DOHH2 (cell line): ENCODE results near the gene TSPAN17.
A peak's percentile ranks its signal among the peaks of the same experiment; 100 is the strongest.

Source experiments
- H3F3A ChIP-seq: fragments of 200-600 bp; sonication (generic), shearing (Covaris generic); 2 replicates; pipeline ENCODE4 v1.6.0; 2016; ENCODE audit warnings: antibody characterized with exemption, mild to moderate bottlenecking; ENCODE audit not compliant: control insufficient read depth, insufficient read depth
- H3K27ac ChIP-seq: fragments of 200-600 bp; sonication (generic); 2 replicates; pipeline ENCODE4 v1.5.1; 2014; ENCODE audit warnings: low read depth, mild to moderate bottlenecking, low read length, moderate library complexity
- H3K27me3 ChIP-seq: fragments of 200-600 bp; sonication (generic); 2 replicates; pipeline ENCODE4 v1.6.1; 2014; ENCODE audit warnings: mild to moderate bottlenecking, low read length, mixed read lengths; ENCODE audit not compliant: control insufficient read depth
- H3K36me3 ChIP-seq: fragments of 200-600 bp; sonication (generic); 2 replicates; pipeline ENCODE4 v1.6.1; 2014; ENCODE audit warnings: mild to moderate bottlenecking, low read length, moderate library complexity, mixed read lengths; ENCODE audit not compliant: control insufficient read depth
- H3K4me1 ChIP-seq: fragments of 200-600 bp; sonication (generic); 2 replicates; pipeline ENCODE4 v1.6.1; 2014; ENCODE audit warnings: mild to moderate bottlenecking, low read length, mixed read lengths; ENCODE audit not compliant: control insufficient read depth
- H3K4me2 ChIP-seq: fragments of 200-600 bp; sonication (generic); 2 replicates; pipeline ENCODE4 v1.6.0; 2014; ENCODE audit warnings: mild to moderate bottlenecking, low read length, moderate library complexity
- H3K4me3 ChIP-seq: fragments of 200-600 bp; sonication (generic); 2 replicates; pipeline ENCODE4 v1.5.1; 2014; ENCODE audit warnings: mild to moderate bottlenecking, low read length, mixed read lengths
- H3K79me2 ChIP-seq: fragments of 200-600 bp; sonication (generic); 2 replicates; pipeline ENCODE4 v1.6.1; 2014; ENCODE audit warnings: mild to moderate bottlenecking, low read length, mixed read lengths; ENCODE audit not compliant: control insufficient read depth
- H3K9me2 ChIP-seq: fragments of 200-600 bp; sonication (generic); replicated peaks from 2 replicates; pipeline ENCODE4 v1.6.1; 2014; ENCODE audit warnings: mild to moderate bottlenecking, low read length, mixed read lengths; ENCODE audit not compliant: control insufficient read depth
- H3K9me3 ChIP-seq: fragments of 200-600 bp; sonication (generic); 2 replicates; pipeline ENCODE4 v1.6.1; 2014; ENCODE audit warnings: antibody characterized with exemption, low read length, mixed read lengths; ENCODE audit not compliant: control insufficient read depth, insufficient read depth
- H4K20me1 ChIP-seq: fragments of 200-600 bp; sonication (generic); 2 replicates; pipeline ENCODE4 v1.6.0; 2014; ENCODE audit warnings: low read depth, mild to moderate bottlenecking, antibody characterized with exemption, low read length, moderate library complexity; ENCODE audit not compliant: control insufficient read depth, insufficient read depth
- CTCF ChIP-seq: fragments of 200-600 bp; sonication (generic); IDR thresholded peaks from one replicate; pipeline ENCODE4 v1.5.1; 2014; ENCODE audit warnings: antibody characterized with exemption, mild to moderate bottlenecking, low read depth, low read length; ENCODE audit not compliant: poor library complexity, severe bottlenecking
- EZH2phosphoT487 ChIP-seq: fragments of 200-600 bp; sonication (generic); IDR thresholded peaks from 2 replicates; pipeline ENCODE4 v1.6.1; 2017; ENCODE audit warnings: borderline replicate concordance, mild to moderate bottlenecking, antibody characterized with exemption, low read length, moderate library complexity, mixed read lengths

Gene TSPAN17

GRCh38 chr5:176675676-176676360 lies 28.5 kb downstream of the TSPAN17 start:
- H3K4me3 ChIP-seq: no peak overlapping the region
- no peak overlapping the region for H3K27ac ChIP-seq
- H4K20me1 ChIP-seq: no peaks in the 10 kb centered on the region; the same call in 1 of the 2 replicates
- peaks cover 2% of the 10 kb centered on the region; the same call in 1 of the 2 replicates for H3K27me3 ChIP-seq
- no peak overlapping the region for H3K4me2 ChIP-seq
- no peaks in the 10 kb centered on the region for H3K4me1 ChIP-seq
- TF ChIP-seq CTCF: peak; percentile 27
- TF ChIP-seq EZH2phosphoT487: no peak
- H3K9me3 ChIP-seq: no peaks in the 10 kb centered on the region
- no peaks in the 10 kb centered on the region for H3K9me2 ChIP-seq
- H3K36me3 ChIP-seq: no peaks in the 10 kb centered on the region
- H3K79me2 ChIP-seq: no peaks in the 10 kb centered on the region
- no peaks in the 10 kb centered on the region for H3F3A ChIP-seq

DNA sequence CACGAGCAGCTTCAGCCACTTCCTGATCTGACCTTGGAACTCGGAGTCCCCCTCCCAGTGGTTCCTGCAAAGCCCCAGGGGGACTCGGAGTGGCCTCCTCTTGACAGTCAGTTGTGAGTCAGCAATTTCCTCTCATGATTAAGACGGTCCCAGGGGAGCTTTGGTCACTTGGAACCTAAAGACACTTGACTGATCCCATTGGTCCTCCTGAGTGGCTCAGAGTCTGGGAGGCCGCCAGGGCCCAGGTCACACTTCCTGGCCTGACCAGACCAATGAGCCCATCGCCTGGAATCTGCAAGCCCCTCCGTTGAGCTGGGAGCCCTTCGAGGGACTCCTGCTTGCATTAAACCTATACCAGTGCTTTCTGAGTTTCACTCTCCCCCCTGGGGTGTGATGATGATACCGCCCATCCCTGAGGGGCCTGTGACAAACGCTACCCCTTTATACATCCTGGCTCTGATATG lies 29.1 kb downstream of the TSPAN17 start:
- Histone ChIP-seq H3K4me2 (no peak overlapping the region), H3K27me3 (peaks cover 2% of the 10 kb centered on the region; the same call in 1 of the 2 replicates), H3K4me1 (no peaks in the 10 kb centered on the region), H3F3A (no peaks in the 10 kb centered on the region), H3K27ac (no peak overlapping the region), H3K79me2 (no peaks in the 10 kb centered on the region), H3K4me3 (no peak overlapping the region), H3K9me2 (no peaks in the 10 kb centered on the region), H3K9me3 (no peaks in the 10 kb centered on the region), H4K20me1 (no peaks in the 10 kb centered on the region; the same call in 1 of the 2 replicates), H3K36me3 (no peaks in the 10 kb centered on the region)
- TF ChIP-seq CTCF (no peak), EZH2phosphoT487 (no peak)

DNA sequence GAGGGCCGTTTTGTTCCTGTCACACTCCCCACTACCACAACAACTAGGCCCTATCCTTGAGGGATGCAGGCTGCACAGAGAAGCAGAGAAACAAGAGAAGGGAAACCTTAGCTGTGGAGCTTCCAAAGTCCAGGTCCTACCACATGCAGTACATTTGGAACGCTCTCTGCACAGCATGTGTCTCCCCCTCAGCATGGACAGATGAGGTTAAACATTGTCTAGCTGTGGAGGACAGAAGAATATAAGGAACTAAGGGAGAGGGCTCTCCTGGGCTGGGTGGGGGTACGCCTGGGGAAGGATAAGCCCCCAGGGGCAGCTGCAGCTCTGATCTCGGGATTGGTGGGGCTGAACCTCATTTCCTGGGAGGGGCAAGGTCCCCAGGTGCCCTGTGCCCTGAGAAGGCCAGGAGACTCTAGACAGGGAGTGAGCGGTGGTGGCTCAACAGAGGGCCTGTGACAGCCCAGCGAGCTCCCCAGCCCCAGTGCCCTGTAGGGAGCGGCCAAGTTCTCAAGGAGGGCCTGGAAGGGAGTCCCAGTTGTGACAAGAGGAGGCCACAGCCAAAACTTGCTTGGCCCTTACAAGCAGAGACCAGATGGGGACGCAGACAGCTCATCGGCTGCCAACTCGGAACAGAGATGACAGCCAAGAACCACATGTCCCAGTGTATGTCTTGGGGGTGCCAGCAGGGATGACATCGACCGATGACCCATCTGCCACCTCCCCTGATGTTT lies 30.1 kb downstream of the TSPAN17 start:
- Histone ChIP-seq H3K27me3 (peaks cover 3% of the 10 kb centered on the region; the same call in 1 of the 2 replicates), H4K20me1 (no peaks in the 10 kb centered on the region; the same call in 1 of the 2 replicates), H3F3A (no peaks in the 10 kb centered on the region), H3K4me2 (no peak overlapping the region), H3K79me2 (no peaks in the 10 kb centered on the region), H3K9me3 (no peaks in the 10 kb centered on the region), H3K9me2 (no peaks in the 10 kb centered on the region), H3K4me3 (no peak overlapping the region), H3K4me1 (no peaks in the 10 kb centered on the region), H3K36me3 (no peaks in the 10 kb centered on the region), H3K27ac (no peak overlapping the region)
- TF ChIP-seq EZH2phosphoT487 (no peak), CTCF (no peak)
